ENCODE results near the gene RAD51AP1.
A peak's percentile ranks its signal among the peaks of the same experiment; 100 is the strongest.

The RAD51AP1 gene

GRCh38 chr12:4603421-4603820, 64.7 kb downstream of the RAD51AP1 start:
- DNase-seq, result no peak

GRCh38 chr12:4603946-4604345, 65.3 kb downstream of the RAD51AP1 start:
- DNase-seq, result no peak

GRCh38 chr12:4604684-4605193, 66.0 kb downstream of the RAD51AP1 start:
- DNase-seq, result peak; percentile 47 to 70 (median 60)

GRCh38 chr12:4607056-4607455, 68.4 kb downstream of the RAD51AP1 start:
- DNase-seq, result no peak

- no peak for DNase-seq
Measured at GRCh38 chr12:4609071-4609470, 70.4 kb downstream of the RAD51AP1 start.

All from activated naive CD4-positive, alpha-beta T cell (primary cell).